Sigmoid colon (tissue), 4 donors: Measurements from ENCODE around the gene PTPRU.

Source experiments
- EP300 ChIP-seq, 4 donors: sonication (generic); formaldehyde crosslinking; IDR thresholded peaks; one replicate each; pipeline ENCODE4 v1.6.1; 2017; ENCODE audit warnings: antibody characterized with exemption in 4 of 4
- POLR2A ChIP-seq, 2 donors: fragments of 450-650 bp; IDR thresholded peaks; one replicate each; pipeline ENCODE4 v1.6.1; 2016; ENCODE audit warnings: antibody characterized with exemption in 2 of 2, mild to moderate bottlenecking in 2 of 2, moderate library complexity in 2 of 2
- POLR2AphosphoS5 ChIP-seq, 4 donors: sonication (generic); formaldehyde crosslinking; IDR thresholded peaks; one replicate each; pipeline ENCODE4 v1.6.1; 2017; ENCODE audit warnings: antibody characterized with exemption in 4 of 4
- TF ChIP-seq, protein P1 (sequence below), 4 experiments: fragments of 450-650 bp in 3 of 4; fragments of 200-600 bp in 1 of 4; IDR thresholded peaks; one replicate each; pipeline ENCODE4 v1.5.1; 2016 to 2019; ENCODE audit warnings: antibody characterized with exemption in 4 of 4, mild to moderate bottlenecking in 3 of 4, moderate library complexity in 2 of 4

DNA sequence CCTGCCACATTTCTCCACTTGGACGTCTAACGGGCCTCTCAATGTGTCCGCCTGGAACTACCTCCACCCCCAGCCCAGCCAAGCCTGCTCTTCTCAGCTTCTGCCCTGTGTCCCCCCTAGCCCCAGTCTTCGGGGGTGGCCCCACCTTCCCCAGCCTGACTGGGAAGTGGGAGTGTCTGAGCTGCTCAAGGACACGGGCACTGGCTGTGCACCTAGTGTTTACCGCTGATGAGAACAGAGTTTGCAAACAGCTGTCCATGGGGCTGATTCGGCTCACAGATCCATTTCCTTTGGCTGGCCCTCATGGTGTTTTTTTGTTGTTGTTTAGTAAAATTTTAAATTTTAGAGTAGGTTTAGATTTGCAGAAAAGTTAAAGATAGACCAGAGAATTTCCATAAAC lies 121.1 kb downstream of the PTPRU start:
- TF ChIP-seq POLR2A (IDR thresholded peaks at IDR 0.05) (no peak), EP300 (IDR thresholded peaks at IDR 0.05) (no peak), POLR2AphosphoS5 (IDR thresholded peaks at IDR 0.05) (no peak)
- TF ChIP-seq, protein P1, sequence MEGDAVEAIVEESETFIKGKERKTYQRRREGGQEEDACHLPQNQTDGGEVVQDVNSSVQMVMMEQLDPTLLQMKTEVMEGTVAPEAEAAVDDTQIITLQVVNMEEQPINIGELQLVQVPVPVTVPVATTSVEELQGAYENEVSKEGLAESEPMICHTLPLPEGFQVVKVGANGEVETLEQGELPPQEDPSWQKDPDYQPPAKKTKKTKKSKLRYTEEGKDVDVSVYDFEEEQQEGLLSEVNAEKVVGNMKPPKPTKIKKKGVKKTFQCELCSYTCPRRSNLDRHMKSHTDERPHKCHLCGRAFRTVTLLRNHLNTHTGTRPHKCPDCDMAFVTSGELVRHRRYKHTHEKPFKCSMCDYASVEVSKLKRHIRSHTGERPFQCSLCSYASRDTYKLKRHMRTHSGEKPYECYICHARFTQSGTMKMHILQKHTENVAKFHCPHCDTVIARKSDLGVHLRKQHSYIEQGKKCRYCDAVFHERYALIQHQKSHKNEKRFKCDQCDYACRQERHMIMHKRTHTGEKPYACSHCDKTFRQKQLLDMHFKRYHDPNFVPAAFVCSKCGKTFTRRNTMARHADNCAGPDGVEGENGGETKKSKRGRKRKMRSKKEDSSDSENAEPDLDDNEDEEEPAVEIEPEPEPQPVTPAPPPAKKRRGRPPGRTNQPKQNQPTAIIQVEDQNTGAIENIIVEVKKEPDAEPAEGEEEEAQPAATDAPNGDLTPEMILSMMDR (IDR thresholded peaks at IDR 0.05) = no peak
